ENCODE data around the gene LAMA5.

- no peak for TF ChIP-seq CTCF (conservative IDR thresholded peaks at IDR 0.05; ENCODE audit: low read depth in 2 of 2)
- TF ChIP-seq, protein P1, sequence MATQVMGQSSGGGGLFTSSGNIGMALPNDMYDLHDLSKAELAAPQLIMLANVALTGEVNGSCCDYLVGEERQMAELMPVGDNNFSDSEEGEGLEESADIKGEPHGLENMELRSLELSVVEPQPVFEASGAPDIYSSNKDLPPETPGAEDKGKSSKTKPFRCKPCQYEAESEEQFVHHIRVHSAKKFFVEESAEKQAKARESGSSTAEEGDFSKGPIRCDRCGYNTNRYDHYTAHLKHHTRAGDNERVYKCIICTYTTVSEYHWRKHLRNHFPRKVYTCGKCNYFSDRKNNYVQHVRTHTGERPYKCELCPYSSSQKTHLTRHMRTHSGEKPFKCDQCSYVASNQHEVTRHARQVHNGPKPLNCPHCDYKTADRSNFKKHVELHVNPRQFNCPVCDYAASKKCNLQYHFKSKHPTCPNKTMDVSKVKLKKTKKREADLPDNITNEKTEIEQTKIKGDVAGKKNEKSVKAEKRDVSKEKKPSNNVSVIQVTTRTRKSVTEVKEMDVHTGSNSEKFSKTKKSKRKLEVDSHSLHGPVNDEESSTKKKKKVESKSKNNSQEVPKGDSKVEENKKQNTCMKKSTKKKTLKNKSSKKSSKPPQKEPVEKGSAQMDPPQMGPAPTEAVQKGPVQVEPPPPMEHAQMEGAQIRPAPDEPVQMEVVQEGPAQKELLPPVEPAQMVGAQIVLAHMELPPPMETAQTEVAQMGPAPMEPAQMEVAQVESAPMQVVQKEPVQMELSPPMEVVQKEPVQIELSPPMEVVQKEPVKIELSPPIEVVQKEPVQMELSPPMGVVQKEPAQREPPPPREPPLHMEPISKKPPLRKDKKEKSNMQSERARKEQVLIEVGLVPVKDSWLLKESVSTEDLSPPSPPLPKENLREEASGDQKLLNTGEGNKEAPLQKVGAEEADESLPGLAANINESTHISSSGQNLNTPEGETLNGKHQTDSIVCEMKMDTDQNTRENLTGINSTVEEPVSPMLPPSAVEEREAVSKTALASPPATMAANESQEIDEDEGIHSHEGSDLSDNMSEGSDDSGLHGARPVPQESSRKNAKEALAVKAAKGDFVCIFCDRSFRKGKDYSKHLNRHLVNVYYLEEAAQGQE (IDR thresholded peaks at IDR 0.05; ENCODE audit: unreplicated experiment) = no peak
- no peak for TF ChIP-seq ZNF114 (CRISPR knock-in tag; IDR thresholded peaks at IDR 0.05)
- TF ChIP-seq EZH2 (IDR thresholded peaks at IDR 0.05; ENCODE audit: low read depth, unreplicated experiment) = no peak
- no peak for TF ChIP-seq CREB1 (CRISPR knock-in tag; IDR thresholded peaks at IDR 0.05; ENCODE audit: low read depth)
- TF ChIP-seq POLR2AphosphoS5 (IDR thresholded peaks at IDR 0.05; ENCODE audit: low read depth) = no peak
Observed at GRCh38 chr20:62280303-62280702, 86.8 kb downstream of the LAMA5 start.

Data from GM23338 (cell line).